ENCODE measurements around the gene NCBP2L.
"Not testable (repeated sequence)": the region's sequence is repeated elsewhere in the genome, so short reads cannot be mapped to it uniquely, and the experiment has no call there.

NCBP2L gene

DNA sequence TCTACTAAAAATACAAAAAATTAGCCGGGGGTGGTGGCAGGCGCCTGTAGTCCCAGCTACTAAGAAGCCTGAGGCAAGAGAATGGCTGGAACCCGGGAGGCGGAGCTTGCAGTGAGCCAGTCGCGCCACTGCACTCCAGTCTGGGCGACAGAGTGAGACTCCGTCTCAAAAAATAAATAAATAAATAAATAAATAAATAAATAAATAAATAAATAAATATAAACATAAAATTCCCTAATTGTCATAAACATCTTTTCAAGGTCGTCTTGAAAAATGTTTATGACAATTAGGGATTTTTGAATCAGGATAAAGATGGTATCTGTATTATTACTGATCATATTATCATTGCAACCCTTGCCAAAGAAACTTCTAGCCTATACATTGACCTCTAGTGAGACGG is 32.5 kb downstream of the NCBP2L start:
- DNase-seq (ENCODE audit: low spot score): not testable (repeated sequence)

DNA sequence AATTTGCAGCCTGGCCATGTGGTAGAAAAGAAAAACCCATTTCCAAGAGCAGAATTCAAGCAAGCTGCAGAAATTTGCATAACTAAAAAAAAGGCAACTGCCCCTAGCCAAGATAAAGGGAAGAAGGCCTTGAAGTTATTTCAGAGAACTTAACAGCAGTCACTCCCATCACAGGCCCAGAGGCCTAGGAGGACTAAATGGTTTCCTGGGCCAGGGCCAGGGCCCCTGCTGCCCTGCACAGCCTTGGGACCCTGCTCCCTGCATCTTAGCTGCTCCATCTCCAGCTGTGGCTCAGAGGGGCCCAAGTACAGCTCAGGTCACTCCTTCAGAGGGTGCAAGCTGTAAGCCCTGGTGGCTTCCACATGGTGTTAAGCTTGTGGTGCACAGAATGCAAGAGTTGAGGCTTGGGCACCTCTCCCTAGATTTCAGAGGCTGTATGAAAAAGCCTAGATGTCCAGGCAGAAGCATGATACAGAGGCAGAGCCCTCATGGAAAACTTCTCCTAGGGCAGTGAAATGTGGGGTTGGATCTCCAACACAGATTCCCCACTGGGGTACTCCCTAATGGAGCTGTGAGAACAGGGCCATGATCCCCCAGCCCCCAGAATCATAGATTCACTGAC is 41.5 kb downstream of the NCBP2L start:
- no peak for DNase-seq (ENCODE audit: low spot score)

DNA sequence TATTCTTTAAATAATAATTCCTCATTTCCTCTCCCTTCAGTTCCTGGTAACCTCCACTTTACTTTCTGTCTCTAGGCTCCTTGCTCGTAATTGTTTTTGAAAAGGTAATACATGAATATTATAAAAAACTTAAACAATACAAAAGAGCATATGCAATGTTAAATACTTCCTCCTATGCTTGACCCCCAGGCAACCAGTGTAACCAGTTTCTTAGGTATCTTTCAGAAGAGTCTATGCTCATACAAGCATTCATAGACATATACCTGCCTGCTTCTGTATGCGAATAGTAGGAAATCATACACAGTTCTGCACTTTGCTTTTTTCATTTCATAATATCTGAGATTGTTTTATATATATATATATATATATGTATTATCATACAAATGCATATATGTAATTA is 45.5 kb downstream of the NCBP2L start:
- no peak for DNase-seq (ENCODE audit: low spot score)

DNA sequence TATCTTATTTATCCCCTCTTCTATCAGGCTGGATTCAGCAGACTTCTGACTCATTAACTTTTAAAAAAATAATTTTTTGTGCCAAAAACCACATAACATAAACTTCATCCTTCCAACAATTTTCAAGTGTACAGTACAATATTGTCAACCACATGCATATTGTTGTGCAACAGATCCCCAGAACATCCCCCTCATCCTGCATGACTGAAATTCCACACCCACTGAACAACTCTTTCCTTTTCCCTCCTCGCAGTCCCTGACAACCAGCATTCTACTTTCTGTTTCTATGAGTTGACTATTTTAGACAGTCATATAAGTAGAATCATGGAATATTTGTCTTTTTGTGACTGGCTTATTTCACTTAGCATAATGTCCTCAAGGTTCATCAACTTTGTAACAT is 45.9 kb downstream of the NCBP2L start:
- no peak for DNase-seq (ENCODE audit: low spot score)

DNA sequence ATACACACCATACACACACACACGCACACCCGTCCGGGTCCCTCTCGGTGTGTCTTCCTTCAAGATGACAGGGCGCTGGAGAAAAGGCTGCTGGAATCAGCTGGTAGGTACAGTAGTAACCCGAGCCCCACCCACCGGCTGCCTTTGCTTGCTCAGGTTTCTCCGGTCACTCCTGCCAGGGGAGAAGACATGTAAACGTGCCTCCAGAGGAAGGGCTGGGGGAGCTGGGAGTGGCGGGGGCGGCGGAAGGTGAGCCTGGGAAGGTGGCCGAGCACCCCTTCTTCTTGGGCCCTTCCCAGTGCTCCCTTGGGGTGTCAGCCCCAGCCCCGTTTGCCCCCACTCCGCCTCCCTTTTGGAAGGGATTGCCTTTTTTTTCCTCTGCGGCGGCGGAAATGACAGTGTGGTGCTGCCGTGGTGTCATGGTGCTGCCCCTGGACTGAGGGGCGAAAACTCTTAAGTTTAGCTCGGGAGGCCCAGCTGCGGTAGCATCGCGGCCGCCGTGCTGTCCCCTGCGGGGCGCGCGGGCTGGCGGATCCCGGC is 48.2 kb downstream of the NCBP2L start, which contains the start of gene MID2:
Gene MID2, plus strand, starts transcription at position 169 of the 540 bp plus-strand sequence. CDS start 561 bp downstream, outside the sequence.
- peak; percentile 10 for DNase-seq (ENCODE audit: low spot score)

DNA sequence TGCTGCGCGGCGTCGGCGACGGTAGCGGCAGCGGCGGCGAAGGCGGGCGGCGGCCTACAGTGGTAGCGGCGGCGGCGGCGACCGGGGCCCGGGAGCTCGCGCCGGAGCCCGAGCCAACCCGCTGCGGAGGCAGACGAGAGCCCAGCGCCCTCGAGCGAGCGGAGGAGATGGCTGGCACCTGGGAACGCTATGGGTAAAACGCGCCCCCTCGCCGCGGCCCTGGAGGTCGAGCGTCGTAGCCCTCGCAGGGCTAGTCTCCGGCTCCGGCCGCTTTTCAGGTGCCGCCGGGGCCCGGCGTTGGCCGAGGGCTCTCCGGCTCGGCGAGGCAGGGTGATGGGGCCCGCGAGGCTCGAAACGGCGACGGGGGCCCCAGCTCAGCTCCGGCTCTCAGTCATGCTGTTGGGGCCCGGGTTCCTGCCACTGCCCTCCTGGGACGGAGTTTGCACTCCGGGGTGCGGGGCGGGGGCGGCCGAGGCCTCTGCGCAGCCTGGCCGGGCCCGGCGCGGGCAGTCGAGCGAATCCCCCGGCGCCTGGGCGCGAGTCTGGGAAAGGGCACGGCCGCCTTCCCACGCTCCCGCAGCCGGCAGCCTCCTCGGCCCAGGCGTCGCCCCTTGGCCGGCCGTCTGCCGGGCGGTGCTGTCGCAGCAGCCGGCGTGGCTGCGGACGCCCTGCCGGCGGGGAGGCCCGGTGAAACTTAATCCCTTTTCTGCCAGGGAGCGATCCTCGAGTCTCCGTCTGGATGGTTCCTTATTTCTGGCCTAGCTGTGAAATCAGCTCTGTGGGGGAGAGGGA is 48.9 kb downstream of the NCBP2L start:
- peak; percentile 13 for DNase-seq (ENCODE audit: low spot score)

DNA sequence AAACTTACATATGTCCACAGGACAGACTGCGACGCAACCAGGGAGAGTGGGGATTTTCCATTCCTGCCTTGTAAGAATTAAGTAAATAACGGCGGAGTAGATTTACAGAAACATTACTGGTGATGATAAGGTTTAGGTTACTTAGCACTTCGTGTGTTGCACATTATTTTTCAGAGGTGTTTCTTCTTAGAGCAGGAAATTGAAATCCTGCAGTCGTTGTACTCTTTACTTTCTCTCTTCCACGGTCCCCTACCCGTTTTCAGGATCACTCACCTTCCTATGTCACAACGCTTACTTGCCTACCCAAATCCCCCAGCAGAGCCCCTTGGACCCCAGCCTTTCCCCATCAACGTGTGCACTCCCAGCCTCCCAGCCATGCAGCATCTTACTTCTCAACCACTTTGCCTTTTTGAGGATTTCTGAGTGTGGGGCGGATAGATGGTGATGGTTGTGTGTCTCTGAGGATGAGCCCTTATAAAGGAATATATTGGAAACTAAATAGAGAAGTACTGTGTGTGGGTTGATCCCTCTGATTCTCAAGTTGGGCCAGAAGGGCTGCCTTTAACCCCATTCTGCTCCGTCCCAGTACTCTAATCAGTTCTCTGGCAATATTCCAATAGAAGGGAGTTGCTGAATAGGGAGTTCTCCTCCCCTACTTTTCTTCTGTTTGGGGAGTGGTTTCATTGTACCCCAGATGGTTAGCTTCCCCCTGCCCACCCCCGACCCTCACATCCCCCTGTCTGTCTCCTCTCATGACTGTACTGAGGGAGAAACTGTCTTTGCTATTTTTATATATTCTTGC is 49.7 kb downstream of the NCBP2L start:
- no peak for DNase-seq (ENCODE audit: low spot score)

DNA sequence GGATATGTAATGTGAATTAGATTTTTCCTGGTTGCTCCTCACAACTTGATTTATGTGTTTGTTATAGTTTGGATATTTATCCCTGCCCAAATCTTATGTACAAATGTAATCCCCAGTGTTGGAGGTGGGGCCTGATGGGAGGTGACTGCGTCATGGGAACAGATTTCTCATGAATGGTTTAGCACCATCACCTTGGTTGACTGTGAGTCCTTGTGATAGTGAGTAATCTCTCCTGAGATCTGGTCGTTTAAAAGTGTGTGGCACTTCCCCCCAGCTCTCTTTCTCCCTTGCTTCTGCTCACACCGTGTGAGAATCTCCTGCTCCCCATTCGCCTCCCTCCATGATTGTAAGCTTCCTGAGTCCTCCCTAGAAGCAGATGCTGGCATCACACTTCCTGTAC is 50.3 kb downstream of the NCBP2L start:
- DNase-seq (ENCODE audit: low spot score): no peak

DNA sequence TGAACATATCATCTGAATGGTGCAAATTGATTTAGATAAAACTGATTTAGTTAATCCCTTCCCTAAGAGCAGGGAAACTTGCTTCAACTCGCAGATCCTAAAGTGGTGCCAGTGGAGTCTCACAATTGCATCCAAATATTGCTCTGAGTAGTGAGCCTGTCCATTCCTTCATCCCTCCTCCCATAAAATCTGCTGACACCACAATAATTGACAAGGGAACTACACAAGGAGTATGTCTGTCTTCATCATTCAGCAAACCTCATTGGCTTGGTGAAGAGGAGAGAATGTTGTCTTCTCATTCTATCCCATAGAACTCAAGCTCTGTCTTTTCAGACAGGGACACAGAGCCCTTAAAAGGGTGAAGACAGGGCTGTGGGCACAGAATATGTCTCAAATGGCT is 52.3 kb downstream of the NCBP2L start:
- no peak for DNase-seq (ENCODE audit: low spot score)

DNA sequence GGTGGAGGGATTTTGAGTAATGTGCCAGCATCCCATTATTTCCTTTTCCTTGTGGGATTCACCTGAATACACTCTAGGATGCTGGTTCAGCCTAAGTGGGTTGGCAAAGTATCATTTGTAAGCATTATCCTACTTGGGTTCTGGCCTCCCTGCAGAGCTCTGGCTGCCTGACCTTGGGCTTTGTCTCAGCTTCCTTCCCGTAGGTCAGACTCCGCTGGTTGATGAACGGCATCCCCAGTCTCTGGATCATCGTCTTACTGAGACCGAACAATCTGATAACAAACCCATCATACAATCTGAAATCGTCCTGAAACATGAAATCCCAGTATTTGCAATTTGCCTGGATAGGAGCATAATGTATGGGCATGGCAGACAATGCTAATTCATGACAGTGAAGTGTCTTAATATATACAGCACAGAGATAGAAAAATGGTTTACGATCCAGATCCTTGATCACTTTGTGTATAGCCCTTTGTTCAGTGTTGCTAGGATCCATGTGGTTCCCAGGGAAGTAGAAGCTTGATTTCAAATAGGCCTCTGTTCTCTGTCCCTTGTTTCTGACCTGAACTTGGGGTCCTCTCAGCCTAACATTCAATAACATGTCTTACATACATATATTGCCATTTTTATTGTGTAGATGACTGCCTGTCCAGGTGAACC is 53.7 kb downstream of the NCBP2L start:
- DNase-seq (ENCODE audit: low spot score): no peak

DNA sequence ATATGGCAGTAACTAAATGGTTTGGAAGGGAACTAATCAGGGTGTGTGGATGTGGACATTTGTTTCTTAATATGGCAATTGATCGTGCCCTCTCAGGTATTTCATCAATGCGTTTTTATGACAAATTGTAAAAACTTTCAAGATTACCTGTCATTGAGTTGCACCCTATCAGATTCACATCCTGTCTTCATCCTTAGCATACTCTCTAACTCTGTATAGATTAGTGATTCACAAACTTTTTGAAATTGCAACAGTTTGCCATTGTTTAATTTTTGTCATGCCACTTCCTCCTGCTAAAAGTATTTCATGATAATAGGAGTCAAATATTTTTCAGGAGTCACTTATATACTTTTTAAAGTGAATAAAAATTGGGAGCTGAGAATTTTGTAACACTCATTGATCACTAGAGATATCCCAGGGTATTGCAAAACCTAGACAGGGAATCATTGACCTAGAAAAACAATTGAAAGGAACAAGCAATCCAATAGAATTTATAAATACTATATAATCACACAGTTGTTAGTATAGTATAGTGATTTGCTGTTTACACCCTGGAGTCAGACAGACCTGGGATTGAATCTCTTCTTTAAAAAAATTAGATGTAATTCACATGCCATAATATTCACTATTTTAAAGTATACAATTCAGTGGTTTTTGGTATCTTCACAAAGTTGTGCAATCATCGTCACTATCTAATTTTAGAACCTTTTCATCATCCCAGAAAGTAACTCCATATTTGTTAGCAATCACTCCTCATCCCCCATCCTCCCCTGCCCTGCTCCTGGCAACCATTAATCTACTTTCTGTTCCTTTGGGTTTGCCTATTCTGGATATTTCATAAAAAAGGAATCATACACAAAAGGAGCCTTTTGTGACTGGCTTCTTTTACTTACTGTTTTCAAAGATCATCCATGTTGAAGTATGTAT is 57.0 kb downstream of the NCBP2L start:
- DNase-seq (ENCODE audit: low spot score): no peak

DNA sequence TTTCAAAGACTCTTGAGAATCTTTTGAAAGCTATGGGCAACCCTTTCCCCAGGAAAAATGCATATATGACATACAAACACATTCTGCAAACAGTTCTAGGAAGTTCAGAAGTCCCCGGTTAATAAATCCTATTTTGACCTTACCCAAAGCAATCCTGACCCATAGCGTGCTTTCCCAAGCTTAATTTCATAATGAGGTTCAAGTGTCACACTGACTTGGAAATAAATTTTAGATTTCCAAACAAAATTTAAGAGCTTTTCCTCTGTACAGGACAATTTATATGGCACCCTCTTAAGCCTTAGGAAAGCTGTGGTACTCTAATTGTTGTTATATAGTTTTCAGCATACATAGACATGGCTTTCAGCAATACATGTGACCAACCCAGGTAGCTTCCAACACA is 59.4 kb downstream of the NCBP2L start:
- DNase-seq (ENCODE audit: low spot score): no peak

DNA sequence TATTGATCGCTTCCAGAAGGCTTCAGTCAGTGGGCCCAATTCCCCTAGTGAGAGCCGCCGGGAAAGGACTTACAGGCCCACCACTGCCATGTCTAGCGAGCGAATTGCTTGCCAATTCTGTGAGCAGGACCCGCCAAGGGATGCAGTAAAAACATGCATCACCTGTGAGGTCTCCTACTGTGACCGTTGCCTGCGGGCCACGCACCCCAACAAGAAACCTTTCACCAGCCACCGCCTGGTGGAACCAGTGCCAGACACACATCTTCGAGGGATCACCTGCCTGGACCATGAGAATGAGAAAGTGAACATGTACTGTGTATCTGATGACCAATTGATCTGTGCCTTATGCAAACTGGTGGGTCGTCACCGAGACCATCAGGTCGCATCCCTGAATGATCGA is 63.4 kb downstream of the NCBP2L start:
- no peak for DNase-seq (ENCODE audit: low spot score)

DNA sequence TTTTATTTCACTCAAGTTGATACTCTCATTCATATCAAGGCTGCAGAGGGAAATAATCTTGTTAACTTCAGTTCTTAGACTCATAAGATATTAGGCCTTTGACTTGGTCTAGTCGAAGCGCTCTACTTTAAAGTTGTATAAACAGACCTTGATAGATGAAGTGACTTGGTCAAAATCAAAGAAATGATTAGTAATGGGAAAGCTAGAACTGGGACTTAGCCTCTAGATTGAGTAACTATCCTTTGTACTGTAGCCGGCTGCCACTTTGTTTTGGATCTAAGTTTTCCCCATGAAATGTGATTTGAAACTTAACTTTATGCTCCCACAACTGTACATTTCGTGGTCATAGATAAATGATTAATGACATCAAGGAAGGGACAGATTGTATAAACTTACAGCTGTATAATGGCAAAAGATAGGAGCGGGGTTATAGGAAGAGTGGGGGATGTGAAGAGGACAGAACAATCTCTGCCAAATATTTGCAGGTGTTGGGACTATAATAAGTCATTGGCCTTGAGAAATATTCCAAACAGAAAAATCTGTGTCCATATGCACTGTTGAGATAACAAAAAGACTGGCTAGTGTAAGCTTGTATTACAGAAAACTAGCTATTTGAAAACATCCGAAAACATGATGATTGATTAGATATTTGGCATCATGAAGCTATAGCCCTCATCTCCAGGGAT is 65.3 kb downstream of the NCBP2L start:
- no peak for DNase-seq (ENCODE audit: low spot score)
